Neural crest cell (in vitro differentiated cells): ENCODE results near the gene IFFO2. TPM values are rescaled to one million over a fixed set of nuclear protein-coding genes. Genes with fewer than 3 reads are reported as not detected.
A peak's percentile ranks its signal among the peaks of the same experiment; 100 is the strongest.

ENCODE experiments used
- DNase-seq: peaks from one replicate; pipeline ENCODE4 v3.0.0; 2021; ENCODE audit warnings: low read depth, mixed read lengths, low spot score
- H3K27ac Mint-ChIP-seq: one replicate; pipeline ENCODE4 v1.8.0; 2021; ENCODE audit warnings: mild to moderate bottlenecking, mixed read lengths; ENCODE audit not compliant: unreplicated experiment
- H3K27me3 Mint-ChIP-seq: 2 replicates; pipeline ENCODE4 v1.8.0; 2021; ENCODE audit warnings: low read depth, mild to moderate bottlenecking, mixed read lengths
- H3K36me3 Mint-ChIP-seq: 2 replicates; pipeline ENCODE4 v1.8.0; 2021; ENCODE audit warnings: low read depth, mild to moderate bottlenecking, mixed read lengths
- H3K4me1 Mint-ChIP-seq: 2 replicates; pipeline ENCODE4 v1.8.0; 2021; ENCODE audit warnings: mixed read lengths
- H3K4me3 Mint-ChIP-seq: one replicate; pipeline ENCODE4 v1.8.0; 2021; ENCODE audit warnings: mild to moderate bottlenecking, mixed read lengths
- H3K9me3 Mint-ChIP-seq: 2 replicates; pipeline ENCODE4 v1.8.0; 2021; ENCODE audit warnings: mixed read lengths
- total RNA-seq: library from RNA; stranded (reverse); gene quantifications from 2 replicates; pipeline ENCODE4 v1.2.1, GENCODE V29; 2021
- TF ChIP-seq, protein P1 (sequence below): fragments of 200-600 bp; sonication (generic); conservative IDR thresholded peaks from 2 replicates; pipeline ENCODE4 v1.5.0; 2021; ENCODE audit warnings: antibody characterized with exemption, mild to moderate bottlenecking

IFFO2 gene
- total RNA-seq, 1 donor from 2014 or later: 9.9 TPM

DNA sequence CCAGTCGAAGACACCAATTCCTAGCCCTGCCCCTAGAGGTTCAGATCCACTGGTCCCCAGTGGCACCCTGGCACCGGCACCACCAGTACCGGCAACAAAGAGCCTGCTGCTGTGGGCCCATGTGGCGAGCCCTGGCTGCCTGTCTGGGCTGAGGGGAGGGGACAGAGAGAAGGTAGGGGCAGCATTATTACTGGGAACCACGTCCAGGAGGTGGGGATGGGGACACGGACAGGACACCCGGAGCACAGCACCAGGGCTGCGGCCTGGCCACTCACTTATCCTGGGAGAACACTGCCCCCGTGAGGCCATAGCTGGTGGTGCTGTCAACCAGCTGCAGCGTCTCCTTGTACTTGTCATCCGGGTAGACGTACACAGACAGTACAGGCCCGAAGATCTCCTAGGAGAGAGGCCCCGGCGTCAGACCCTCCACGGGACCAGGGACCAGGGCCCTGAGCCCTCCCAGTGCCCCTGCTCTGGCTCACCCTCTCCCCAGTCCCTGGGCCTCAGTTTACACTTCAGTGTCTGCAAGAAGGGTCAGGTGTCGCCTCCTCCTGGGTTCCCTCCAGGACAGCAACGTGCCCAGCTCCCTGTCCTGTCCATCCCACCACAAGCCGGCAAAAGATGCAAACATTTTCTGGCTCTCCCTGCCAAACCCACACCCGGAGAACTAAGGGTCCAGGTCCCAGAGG lies 81.2 kb downstream of the IFFO2 start:
- Mint-ChIP-seq H3K9me3 (no peaks in the 10 kb centered on the region), H3K36me3 (no peaks in the 10 kb centered on the region), H3K4me1 (no peaks in the 10 kb centered on the region), H3K4me3 (no peak overlapping the region), H3K27ac (no peak overlapping the region), H3K27me3 (no peaks in the 10 kb centered on the region)
- TF ChIP-seq, protein P1, sequence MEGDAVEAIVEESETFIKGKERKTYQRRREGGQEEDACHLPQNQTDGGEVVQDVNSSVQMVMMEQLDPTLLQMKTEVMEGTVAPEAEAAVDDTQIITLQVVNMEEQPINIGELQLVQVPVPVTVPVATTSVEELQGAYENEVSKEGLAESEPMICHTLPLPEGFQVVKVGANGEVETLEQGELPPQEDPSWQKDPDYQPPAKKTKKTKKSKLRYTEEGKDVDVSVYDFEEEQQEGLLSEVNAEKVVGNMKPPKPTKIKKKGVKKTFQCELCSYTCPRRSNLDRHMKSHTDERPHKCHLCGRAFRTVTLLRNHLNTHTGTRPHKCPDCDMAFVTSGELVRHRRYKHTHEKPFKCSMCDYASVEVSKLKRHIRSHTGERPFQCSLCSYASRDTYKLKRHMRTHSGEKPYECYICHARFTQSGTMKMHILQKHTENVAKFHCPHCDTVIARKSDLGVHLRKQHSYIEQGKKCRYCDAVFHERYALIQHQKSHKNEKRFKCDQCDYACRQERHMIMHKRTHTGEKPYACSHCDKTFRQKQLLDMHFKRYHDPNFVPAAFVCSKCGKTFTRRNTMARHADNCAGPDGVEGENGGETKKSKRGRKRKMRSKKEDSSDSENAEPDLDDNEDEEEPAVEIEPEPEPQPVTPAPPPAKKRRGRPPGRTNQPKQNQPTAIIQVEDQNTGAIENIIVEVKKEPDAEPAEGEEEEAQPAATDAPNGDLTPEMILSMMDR: peak; percentile 86
- DNase-seq: peak; percentile 92

DNA sequence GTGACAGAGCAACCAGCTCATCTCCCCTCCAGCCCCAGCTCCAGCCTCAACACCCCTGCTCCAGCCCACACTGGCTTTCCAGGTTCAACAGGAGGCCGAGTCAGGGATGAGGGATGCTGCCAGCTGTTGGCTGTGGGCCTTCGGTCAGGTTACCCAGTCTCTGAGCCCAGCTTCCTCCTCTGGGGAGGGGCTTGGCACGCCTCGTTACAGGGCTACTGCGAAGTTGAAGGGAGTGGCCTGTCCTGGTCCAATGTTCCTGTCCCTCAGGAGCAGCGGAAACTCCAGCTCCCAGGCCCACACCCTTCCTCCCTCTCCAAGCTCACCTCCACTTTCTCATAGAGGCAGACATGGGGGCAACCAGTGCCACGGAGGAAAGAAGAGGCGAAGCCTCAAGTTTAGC lies 81.9 kb downstream of the IFFO2 start:
- Mint-ChIP-seq H3K27ac (no peak overlapping the region), H3K36me3 (no peaks in the 10 kb centered on the region), H3K9me3 (no peaks in the 10 kb centered on the region), H3K4me3 (no peak overlapping the region), H3K27me3 (no peaks in the 10 kb centered on the region), H3K4me1 (no peaks in the 10 kb centered on the region)
- TF ChIP-seq, protein P1: no peak
- DNase-seq: no peak

DNA sequence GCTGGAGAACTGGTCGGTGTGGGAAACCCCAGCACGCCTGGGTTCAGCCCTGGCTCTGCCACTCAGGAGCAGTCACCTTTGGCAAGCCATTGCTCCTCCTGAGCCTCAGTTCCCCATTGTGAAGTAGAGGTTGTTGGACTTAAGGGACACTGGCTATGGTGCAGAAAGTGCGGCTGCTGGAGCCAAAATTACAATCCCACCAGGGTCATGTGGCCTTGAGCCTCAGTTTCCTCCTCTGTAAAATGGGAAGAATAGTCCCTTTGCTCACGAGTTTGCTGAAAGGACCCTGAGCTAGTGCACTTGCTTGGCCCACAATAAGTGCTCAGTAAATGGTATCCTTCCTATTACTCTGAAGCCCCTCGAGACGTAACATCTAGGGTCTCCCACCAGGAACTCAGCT lies 82.4 kb downstream of the IFFO2 start:
- Mint-ChIP-seq H3K4me3 (no peak overlapping the region), H3K36me3 (no peaks in the 10 kb centered on the region), H3K27ac (no peak overlapping the region), H3K27me3 (no peaks in the 10 kb centered on the region), H3K9me3 (no peaks in the 10 kb centered on the region), H3K4me1 (no peaks in the 10 kb centered on the region)
- TF ChIP-seq, protein P1: no peak
- DNase-seq: no peak

DNA sequence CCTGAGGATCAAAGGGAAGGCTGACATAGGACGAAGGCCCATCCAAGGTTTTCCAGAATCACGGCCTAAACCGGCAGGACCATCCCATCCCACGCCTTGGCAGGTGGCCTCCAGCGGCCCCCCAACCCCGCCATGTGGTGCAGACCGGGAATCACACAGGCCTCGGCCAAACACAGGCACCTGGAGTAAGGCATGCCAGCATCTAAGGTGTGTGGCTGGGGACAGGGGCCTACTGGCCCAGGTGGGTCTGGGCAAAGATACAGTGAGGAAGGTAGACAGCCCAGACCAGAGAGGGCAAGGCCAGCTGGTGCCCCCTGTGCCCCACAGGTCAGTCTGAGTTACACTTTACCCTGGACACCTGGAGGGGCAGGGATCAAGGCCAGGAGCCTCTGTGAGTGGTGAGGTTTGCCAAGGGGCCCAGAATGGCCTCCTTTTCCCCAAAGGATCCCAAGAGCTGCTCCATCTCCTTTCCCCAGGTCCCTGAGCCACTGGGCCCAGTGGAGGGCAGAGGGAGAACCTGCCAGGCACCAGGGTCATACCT lies 84.3 kb downstream of the IFFO2 start:
- DNase-seq: no peak
- H3K4me1 Mint-ChIP-seq: no peaks in the 10 kb centered on the region
- no peaks in the 10 kb centered on the region for H3K36me3 Mint-ChIP-seq
- no peak overlapping the region for H3K4me3 Mint-ChIP-seq
- TF ChIP-seq, protein P1: no peak
- H3K9me3 Mint-ChIP-seq: no peaks in the 10 kb centered on the region
- no peak overlapping the region for H3K27ac Mint-ChIP-seq
- H3K27me3 Mint-ChIP-seq: no peaks in the 10 kb centered on the region

DNA sequence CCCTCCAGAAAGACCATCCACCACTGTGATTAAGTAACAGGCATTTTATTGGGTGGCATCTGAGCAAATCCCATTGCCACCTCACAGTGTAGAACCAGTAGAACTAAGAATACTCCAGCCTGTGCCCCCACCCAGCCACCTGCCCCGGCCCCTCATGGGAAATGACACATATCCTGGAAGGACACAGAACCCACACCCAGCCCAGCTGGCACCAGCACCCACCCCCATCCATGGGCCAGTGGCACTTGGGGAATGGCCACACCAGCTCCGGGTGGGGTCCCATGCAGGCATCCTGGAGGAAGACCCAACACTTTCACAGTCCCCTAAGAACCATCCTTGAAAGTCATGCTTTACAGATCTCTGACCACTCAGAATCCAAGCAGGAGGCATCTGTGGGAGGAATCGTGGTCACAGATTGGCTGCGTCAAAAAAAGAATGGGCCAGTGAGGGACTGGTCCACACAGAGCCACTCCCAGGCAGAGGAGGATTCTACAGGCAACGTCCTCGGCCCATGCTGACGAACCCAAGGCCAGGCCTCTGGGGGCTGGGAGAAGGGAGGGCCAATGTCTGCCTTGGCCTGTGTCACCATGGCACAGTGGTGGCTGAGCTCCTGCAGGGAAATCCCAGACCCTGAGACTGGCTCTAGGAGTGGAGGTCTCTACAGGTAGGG lies 84.9 kb downstream of the IFFO2 start:
- Mint-ChIP-seq H3K27me3 (no peaks in the 10 kb centered on the region), H3K4me3 (no peak overlapping the region), H3K36me3 (no peaks in the 10 kb centered on the region), H3K27ac (no peak overlapping the region), H3K4me1 (no peaks in the 10 kb centered on the region), H3K9me3 (no peaks in the 10 kb centered on the region)
- TF ChIP-seq, protein P1: no peak
- DNase-seq: no peak
